HCT116 (cell line): ENCODE data around the gene CDYL. TPM values are rescaled to one million over a fixed set of nuclear protein-coding genes. Genes with fewer than 3 reads are reported as not detected.

Experiments
- ATAC-seq: fragments of 200-7000 bp; cut with Tn5 transposase; 2 replicates; pipeline ENCODE4 v1.9.1; 2020; ENCODE audit warnings: mild to moderate bottlenecking, moderate library complexity
- BruUV-seq: library from RNA; stranded (reverse); fragments of 400-500 nt; replicated peaks from 2 replicates; lab custom pipeline; 2021; lab: Mats Ljungman, UMichigan
- CTCF ChIA-PET: fragments of 300-600 bp; sonication (Branson Sonifier 250); formaldehyde crosslinking; loops from one replicate; lab custom pipeline; 2021; ENCODE audit warnings: antibody characterized with exemption; lab: Charles Lee
- POLR2A ChIA-PET: fragments of 300-600, 350-600 bp; sonication (Branson Sonifier 250); formaldehyde crosslinking; loops from one replicate; lab custom pipeline; 2021; ENCODE audit warnings: antibody characterized with exemption; lab: Charles Lee
- RAD21 ChIA-PET, 2 experiments: fragments of 300-600 bp; sonication (Branson Sonifier 250); formaldehyde crosslinking; loops; one replicate each; lab custom pipeline; 2023; ENCODE audit warnings: low total read pairs in 2 of 2; ENCODE audit not compliant: uncharacterized antibody in 2 of 2, unreplicated experiment in 2 of 2, low non-redundant PET in 1 of 2; lab: Charles Lee
- DNase-seq: peaks from one replicate; pipeline ENCODE4 v3.0.0-alpha.2; 2010; ENCODE audit warnings: low read depth, low spot score
- H2AFZ ChIP-seq: fragments of 200-600 bp; shearing (Covaris generic), sonication (generic); 2 replicates; pipeline ENCODE4 v1.6.1; 2017; ENCODE audit warnings: low read depth, mixed run types, mixed read lengths, antibody characterized with exemption, low read length; ENCODE audit not compliant: poor library complexity, severe bottlenecking
- H3K27ac ChIP-seq: 2 replicates; pipeline ENCODE4 v1.5.1; 2012; ENCODE audit warnings: low read depth, low read length
- H3K27me3 ChIP-seq: fragments of 200-600 bp; sonication (generic); 2 replicates; pipeline ENCODE4 v1.6.1; 2016; ENCODE audit warnings: mixed run types, low read length, mixed read lengths; ENCODE audit not compliant: insufficient read depth
- H3K36me3 ChIP-seq, 2 experiments: fragments of 200-500 bp in 1 of 2; fragments of 200-600 bp in 1 of 2; sonication (Bioruptor generic) in 1 of 2; sonication (generic) in 1 of 2; 2 replicates each; pipeline versions ENCODE4 v1.5.1 to v1.6.1; 2014 to 2016; ENCODE audit warnings: low read length in 2 of 2, inconsistent platforms in 1 of 2, mixed read lengths in 1 of 2, mixed run types in 1 of 2; ENCODE audit not compliant: insufficient read depth in 2 of 2, control insufficient read depth in 1 of 2
- H3K4me1 ChIP-seq, 2 experiments: fragments of 200-600 bp in 1 of 2; sonication (generic) in 1 of 2; 2 replicates each; pipeline versions ENCODE4 v1.5.1 to v1.6.1; 2012 to 2017; ENCODE audit warnings: low read length in 2 of 2, inconsistent platforms in 1 of 2, mild to moderate bottlenecking in 1 of 2, mixed read lengths in 1 of 2, mixed run types in 1 of 2, moderate library complexity in 1 of 2; ENCODE audit not compliant: insufficient read depth in 2 of 2, control insufficient read depth in 1 of 2
- H3K4me2 ChIP-seq: fragments of 200-600 bp; sonication (generic); 2 replicates; pipeline ENCODE4 v1.6.1; 2017; ENCODE audit warnings: mixed run types, low read length, mixed read lengths
- H3K4me3 ChIP-seq, 2 experiments: fragments of 200-600 bp in 1 of 2; sonication (generic) in 1 of 2; replicated peaks in 1 of 2; 2 replicates each; pipeline ENCODE4 v1.5.1; 2011 to 2016; ENCODE audit warnings: low read length in 2 of 2, control low read depth in 1 of 2, low read depth in 1 of 2, mild to moderate bottlenecking in 1 of 2, mixed read lengths in 1 of 2, mixed run types in 1 of 2
- H3K79me2 ChIP-seq: fragments of 200-600 bp; sonication (generic); 2 replicates; pipeline ENCODE4 v1.6.1; 2017; ENCODE audit warnings: mild to moderate bottlenecking, mixed run types, low read length, moderate library complexity, mixed read lengths; ENCODE audit not compliant: insufficient read depth
- H3K9ac ChIP-seq: fragments of 200-600 bp; sonication (generic); 2 replicates; pipeline ENCODE4 v1.6.1; 2016; ENCODE audit warnings: low read length, mixed read lengths
- H3K9me2 ChIP-seq: fragments of 200-600 bp; sonication (generic), shearing (Covaris generic); 2 replicates; pipeline ENCODE4 v1.6.1; 2017; ENCODE audit warnings: mixed run types, mild to moderate bottlenecking, moderate library complexity; ENCODE audit not compliant: insufficient read depth
- H3K9me3 ChIP-seq, 2 experiments: fragments of 200-500 bp in 1 of 2; fragments of 200-600 bp in 1 of 2; sonication (Bioruptor generic) in 1 of 2; sonication (generic) in 1 of 2; 2 replicates each; pipeline ENCODE4 v1.6.1; 2014 to 2017; ENCODE audit warnings: low read length in 2 of 2, mixed read lengths in 2 of 2, inconsistent platforms in 1 of 2, low read depth in 1 of 2, mild to moderate bottlenecking in 1 of 2, mixed run types in 1 of 2, moderate library complexity in 1 of 2; ENCODE audit not compliant: control insufficient read depth in 1 of 2, insufficient read depth in 1 of 2
- H4K20me1 ChIP-seq: fragments of 200-600 bp; sonication (generic), shearing (Covaris generic); 2 replicates; pipeline ENCODE4 v1.6.1; 2017; ENCODE audit warnings: mixed run types, mild to moderate bottlenecking, moderate library complexity; ENCODE audit not compliant: insufficient read depth
- CBX3 ChIP-seq: IDR thresholded peaks from 2 replicates; pipeline ENCODE4 v1.6.1; 2012; ENCODE audit warnings: low read depth
- CTCF ChIP-seq, 3 experiments: fragments of 200-600 bp in 1 of 3; sonication (generic) in 1 of 3; IDR thresholded peaks in 2 of 3; conservative IDR thresholded peaks in 1 of 3; 2 replicates each; pipeline ENCODE4 v1.5.1; 2012 to 2017; ENCODE audit warnings: low read depth in 2 of 3, low read length in 2 of 3, antibody characterized with exemption in 1 of 3, borderline replicate concordance in 1 of 3, control low read depth in 1 of 3, mild to moderate bottlenecking in 1 of 3, mixed read lengths in 1 of 3, mixed run types in 1 of 3, moderate library complexity in 1 of 3; ENCODE audit not compliant: insufficient read depth in 1 of 3
- EGR1 ChIP-seq: IDR thresholded peaks from 2 replicates; pipeline ENCODE4 v1.6.1; 2012; ENCODE audit warnings: low read depth
- EZH2 ChIP-seq: fragments of 200-600 bp; sonication (generic); IDR thresholded peaks from 2 replicates; pipeline ENCODE4 v1.6.1; 2017; ENCODE audit warnings: antibody characterized with exemption, mixed run types
- EZH2phosphoT487 ChIP-seq: fragments of 200-600 bp; IDR thresholded peaks from 2 replicates; pipeline ENCODE4 v1.6.1; 2018; ENCODE audit warnings: antibody characterized with exemption, borderline replicate concordance
- JUND ChIP-seq: IDR thresholded peaks from 2 replicates; pipeline ENCODE4 v1.6.1; 2012
- REST ChIP-seq: IDR thresholded peaks from 2 replicates; pipeline ENCODE4 v1.6.1; 2012; ENCODE audit warnings: low read depth
- SIN3A ChIP-seq: IDR thresholded peaks from 2 replicates; pipeline ENCODE4 v1.6.1; 2012; ENCODE audit warnings: low read depth
- SP1 ChIP-seq: IDR thresholded peaks from 2 replicates; pipeline ENCODE4 v1.6.1; 2012; ENCODE audit warnings: low read depth
- SRF ChIP-seq: IDR thresholded peaks from 2 replicates; pipeline ENCODE4 v1.6.1; 2012; ENCODE audit warnings: low read depth
- TCF7L2 ChIP-seq: IDR thresholded peaks from 2 replicates; pipeline ENCODE4 v1.7.0; 2011; ENCODE audit warnings: borderline replicate concordance, inconsistent platforms; ENCODE audit not compliant: insufficient read depth, insufficient read length; ENCODE audit errors: extremely low read depth
- YY1 ChIP-seq: IDR thresholded peaks from 2 replicates; pipeline ENCODE4 v1.6.1; 2011; ENCODE audit warnings: low read length, low read depth, moderate library complexity, mild to moderate bottlenecking; ENCODE audit not compliant: insufficient replicate concordance; ENCODE audit errors: extremely low read depth
- ZBTB33 ChIP-seq: IDR thresholded peaks from 2 replicates; pipeline ENCODE4 v1.6.1; 2011; ENCODE audit warnings: mild to moderate bottlenecking, low read length, moderate library complexity; ENCODE audit not compliant: insufficient replicate concordance; ENCODE audit errors: extremely low read depth
- ZFX ChIP-seq: fragments of 450-650 bp; IDR thresholded peaks from 2 replicates; pipeline ENCODE4 v1.6.1; 2017
- ZNF274 ChIP-seq: fragments of 200-500 bp; sonication (Bioruptor generic); IDR thresholded peaks from 2 replicates; pipeline ENCODE4 v1.6.1; 2014; ENCODE audit warnings: mild to moderate bottlenecking, low read depth, low read length, inconsistent platforms
- intact Hi-C: fragments of 100-400 bp; cut with micrococcal nuclease; formaldehyde crosslinking; loops from 2 replicates; pipeline ENCODE4 v1.10.0; 2022
- total RNA-seq: library from RNA; stranded (reverse); gene quantifications from one replicate; pipeline ENCODE4 v1.2.1, GENCODE V29; 2021; ENCODE audit not compliant: unreplicated experiment
- TF ChIP-seq, protein P1 (sequence below): IDR thresholded peaks from 2 replicates; pipeline ENCODE4 v1.6.1; 2012
- TF ChIP-seq, protein P2 (sequence below): IDR thresholded peaks from 2 replicates; pipeline ENCODE4 v1.6.1; 2012

The CDYL gene
- total RNA-seq, 1 experiment from 2014 or later, result 42.6 TPM

DNA sequence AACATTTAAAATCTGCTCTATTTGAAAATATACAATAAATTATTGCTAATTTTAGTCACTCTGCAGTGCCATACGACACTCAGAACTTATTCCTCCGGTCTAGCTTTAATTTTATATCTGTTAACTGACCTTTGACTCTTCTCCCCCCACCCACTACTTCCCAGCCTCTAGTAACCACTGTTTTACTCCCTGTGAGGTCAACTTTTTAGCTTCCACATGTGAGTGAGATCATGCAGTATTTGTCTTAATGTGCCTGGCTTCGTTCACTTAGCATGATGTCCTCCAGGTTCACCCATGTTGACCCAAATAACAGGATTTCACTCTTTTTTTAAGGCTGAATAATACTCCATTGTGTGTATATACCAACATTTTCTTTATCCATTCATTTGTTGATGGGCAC is 146.9 kb downstream of the CDYL start (continued):
- no peak for TF ChIP-seq ZBTB33

DNA sequence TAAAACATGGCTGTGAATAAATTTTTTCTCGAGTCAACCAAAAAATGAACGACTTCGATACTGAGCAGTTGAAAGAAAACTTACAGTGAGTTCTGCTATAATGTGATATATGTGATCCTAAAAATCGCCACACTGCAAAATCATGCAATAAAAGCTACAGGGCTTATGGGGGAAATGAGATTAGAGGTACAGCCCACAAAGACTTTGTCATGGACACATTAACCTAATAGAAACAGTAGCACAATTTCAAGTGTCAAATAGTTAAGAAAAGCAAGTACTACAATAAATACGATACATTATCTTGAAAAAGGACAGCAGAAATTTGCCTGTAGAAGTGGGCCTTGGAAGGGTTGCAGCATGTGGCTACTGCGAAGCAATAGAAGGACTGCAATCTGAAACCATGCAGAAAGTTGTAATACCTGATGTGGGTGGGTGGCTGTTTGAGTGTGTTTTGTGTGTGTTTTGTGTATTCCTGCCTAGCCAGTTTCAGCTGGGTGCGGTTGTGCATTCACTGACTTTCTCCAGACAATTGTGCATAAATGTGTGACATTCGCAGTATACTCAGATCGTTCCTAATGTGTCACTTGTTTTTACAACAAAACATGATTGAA is 148.6 kb downstream of the CDYL start:
- DNase-seq (no peak), ATAC-seq (no peak)
- no peaks in the 10 kb centered on the region for H3K9me3 ChIP-seq
- intact Hi-C loops, result no loop called here
- H3K9me2 ChIP-seq, result no peaks in the 10 kb centered on the region
- H3K27ac ChIP-seq, result no peak overlapping the region
- no TSS peak for BruUV-seq
- no peaks in the 10 kb centered on the region for H4K20me1 ChIP-seq
- H3K4me3 ChIP-seq, result no peak overlapping the region
- H3K36me3 ChIP-seq, result no peaks in the 10 kb centered on the region
- peaks cover 63% of the 10 kb centered on the region for H3K79me2 ChIP-seq
- no peak overlapping the region for H3K4me2 ChIP-seq
- no peak overlapping the region for H2AFZ ChIP-seq
- ChIA-PET CTCF (no interaction called here), RAD21 (no interaction called here), POLR2A (no interaction called here)
- TF ChIP-seq SIN3A, result no peak
- TF ChIP-seq, protein P1, sequence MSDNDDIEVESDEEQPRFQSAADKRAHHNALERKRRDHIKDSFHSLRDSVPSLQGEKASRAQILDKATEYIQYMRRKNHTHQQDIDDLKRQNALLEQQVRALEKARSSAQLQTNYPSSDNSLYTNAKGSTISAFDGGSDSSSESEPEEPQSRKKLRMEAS, result no peak
- no peak for TF ChIP-seq YY1
- TF ChIP-seq SP1, result no peak
- no peak for TF ChIP-seq CTCF (IDR thresholded peaks at IDR 0.05 in 2 of 3, conservative IDR thresholded peaks at IDR 0.05 in 1 of 3; ENCODE audit: borderline replicate concordance in 1 of 3, insufficient read depth in 1 of 3, low read depth in 2 of 3, low read length in 2 of 3)
- TF ChIP-seq SRF, result no peak
- TF ChIP-seq JUND, result no peak
- no peak for TF ChIP-seq ZFX
- TF ChIP-seq TCF7L2, result no peak
- no peak for TF ChIP-seq REST
- no peak for TF ChIP-seq EZH2
- no peak for TF ChIP-seq EZH2phosphoT487
- TF ChIP-seq, protein P2, sequence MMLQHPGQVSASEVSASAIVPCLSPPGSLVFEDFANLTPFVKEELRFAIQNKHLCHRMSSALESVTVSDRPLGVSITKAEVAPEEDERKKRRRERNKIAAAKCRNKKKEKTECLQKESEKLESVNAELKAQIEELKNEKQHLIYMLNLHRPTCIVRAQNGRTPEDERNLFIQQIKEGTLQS, result no peak
- TF ChIP-seq EGR1, result no peak
- TF ChIP-seq ZNF274, result no peak
- no peak for TF ChIP-seq CBX3
- H3K9ac ChIP-seq, result no peak overlapping the region
- no peaks in the 10 kb centered on the region for H3K27me3 ChIP-seq
- H3K4me1 ChIP-seq, result peaks cover 0 to 4% of the 10 kb centered on the region in 2 experiments; a peak in 1 of 4 replicates
